ENCODE results near the gene KDM6A.

- TF ChIP-seq GATA2 (IDR thresholded peaks at IDR 0.05; ENCODE audit: low read depth, low read length) = no peak
- no peak for TF ChIP-seq GATA3 (IDR thresholded peaks at IDR 0.05; ENCODE audit: low read depth, low read length)
These were observed 277.8 kb downstream of the KDM6A start for GRCh38 chrX:45150821-45151220.

Data from SH-SY5Y (cell line).